ENCODE measurements around the gene CLTCL1.
"Not testable (repeated sequence)": the region's sequence is repeated elsewhere in the genome, so short reads cannot be mapped to it uniquely, and the experiment has no call there.

The CLTCL1 gene

GRCh38 chr22:19291580-19292457, at the start of gene CLTCL1:
CLTCL1 (minus strand) TSS chr22:19291719; CDS start chr22:19291641, 78 bp downstream.
- peak; percentile 31 to 66 (median 58) for DNase-seq (ENCODE audit: low read depth in 3 of 3)

GRCh38 chr22:19337137-19337536, 45.6 kb upstream of the CLTCL1 start:
- no peak for DNase-seq (ENCODE audit: low read depth in 3 of 3)

- no peak for DNase-seq (ENCODE audit: low read depth in 3 of 3)
Measured at GRCh38 chr22:19336133-19337075, 44.9 kb upstream of the CLTCL1 start.

GRCh38 chr22:19331975-19332374, 40.5 kb upstream of the CLTCL1 start:
- DNase-seq (ENCODE audit: low read depth in 3 of 3): no peak

GRCh38 chr22:19331474-19331873, 40.0 kb upstream of the CLTCL1 start:
- DNase-seq (ENCODE audit: low read depth in 3 of 3): no peak

GRCh38 chr22:19330865-19331418, 39.4 kb upstream of the CLTCL1 start:
- DNase-seq (ENCODE audit: low read depth in 3 of 3): no peak

- DNase-seq (ENCODE audit: low read depth in 3 of 3): not testable (repeated sequence)
Measured at GRCh38 chr22:19330205-19330604, 38.7 kb upstream of the CLTCL1 start.

- DNase-seq (ENCODE audit: low read depth in 3 of 3): no peak
Measured at GRCh38 chr22:19329454-19329853, 37.9 kb upstream of the CLTCL1 start.

GRCh38 chr22:19325296-19325948, 33.9 kb upstream of the CLTCL1 start:
- no peak for DNase-seq (ENCODE audit: low read depth in 3 of 3)

GRCh38 chr22:19323420-19323819, 31.9 kb upstream of the CLTCL1 start:
- not testable (repeated sequence) for DNase-seq (ENCODE audit: low read depth in 3 of 3)

- DNase-seq (ENCODE audit: low read depth in 3 of 3): no peak
Measured at GRCh38 chr22:19321757-19322156, 30.2 kb upstream of the CLTCL1 start.

- DNase-seq (ENCODE audit: low read depth in 3 of 3): not testable (repeated sequence)
Measured at GRCh38 chr22:19320136-19320535, 28.6 kb upstream of the CLTCL1 start.

- no peak for DNase-seq (ENCODE audit: low read depth in 3 of 3)
Measured at GRCh38 chr22:19319281-19319680, 27.8 kb upstream of the CLTCL1 start.

GRCh38 chr22:19317865-19318264, 26.3 kb upstream of the CLTCL1 start:
- DNase-seq (ENCODE audit: low read depth in 3 of 3): no peak

GRCh38 chr22:19307872-19308271, 16.4 kb upstream of the CLTCL1 start:
- no peak for DNase-seq (ENCODE audit: low read depth in 3 of 3)

GRCh38 chr22:19306535-19306934, 15.0 kb upstream of the CLTCL1 start:
- not testable (repeated sequence) for DNase-seq (ENCODE audit: low read depth in 3 of 3)

GRCh38 chr22:19304547-19304946, 13.0 kb upstream of the CLTCL1 start:
- no peak for DNase-seq (ENCODE audit: low read depth in 3 of 3)

GRCh38 chr22:19303785-19304184, 12.3 kb upstream of the CLTCL1 start:
- no peak for DNase-seq (ENCODE audit: low read depth in 3 of 3)

GRCh38 chr22:19295733-19296132, 4.2 kb upstream of the CLTCL1 start:
- no peak for DNase-seq (ENCODE audit: low read depth in 3 of 3)

- no peak for DNase-seq (ENCODE audit: low read depth in 3 of 3)
Measured at GRCh38 chr22:19292458-19293230, 1.1 kb upstream of the CLTCL1 start.

GRCh38 chr22:19291218-19291579, 320 bp downstream of the CLTCL1 start:
- peak in 1 of 3 experiments; percentile 16 for DNase-seq (ENCODE audit: low read depth in 3 of 3)

Data from stimulated activated CD4-positive, alpha-beta T cell treated with anti-CD3 and anti-CD28 coated beads, TNF-alpha, amount 100 ng/mL, for 24 hours (primary cell).